K562 (cell line): ENCODE results near the gene CNTRL. TPM values are rescaled to one million over a fixed set of nuclear protein-coding genes. Genes with fewer than 3 reads are reported as not detected.

Experiments used
- BRCA1 ChIP-seq, 2 experiments: fragments of 450-650 bp in 1 of 2; sonication (generic) in 1 of 2; formaldehyde crosslinking in 1 of 2; IDR thresholded peaks; 2 replicates each; pipeline versions ENCODE4 v1.5.0 to v1.6.1; 2017 to 2020; ENCODE audit warnings: mild to moderate bottlenecking in 1 of 2, missing genetic modification reagents in 1 of 2
- CREB1 ChIP-seq, 2 experiments: sonication (generic) in 1 of 2; formaldehyde crosslinking in 1 of 2; IDR thresholded peaks; 2 replicates each; pipeline versions ENCODE4 v1.6.1 to v1.8.0; 2012 to 2022; ENCODE audit warnings: inconsistent platforms in 1 of 2, mild to moderate bottlenecking in 1 of 2, missing genetic modification reagents in 1 of 2, moderate library complexity in 1 of 2
- NBN ChIP-seq: fragments of 450-650 bp; IDR thresholded peaks from 2 replicates; pipeline ENCODE4 v1.6.1; 2016; ENCODE audit warnings: low read depth, mild to moderate bottlenecking
- NELFE ChIP-seq: IDR thresholded peaks from 2 replicates; pipeline ENCODE4 v1.6.1; 2011; ENCODE audit warnings: mild to moderate bottlenecking; ENCODE audit not compliant: insufficient read depth, insufficient read length
- NFIX ChIP-seq: fragments of 250-450 bp; sonication (Bioruptor Pico); IDR thresholded peaks from 2 replicates; pipeline ENCODE4 v1.4.0; 2020; ENCODE audit warnings: low read depth, mild to moderate bottlenecking, moderate library complexity
- NR2C2 ChIP-seq, 2 experiments: fragments of 200-800 bp in 1 of 2; sonication (Bioruptor generic) in 1 of 2; sonication (generic) in 1 of 2; formaldehyde crosslinking in 1 of 2; IDR thresholded peaks; 2 replicates each; pipeline versions ENCODE4 v1.6.1 to v1.8.0; 2016 to 2022; ENCODE audit warnings: mild to moderate bottlenecking in 1 of 2, missing compliant biosample characterization in 1 of 2, missing genetic modification characterization in 1 of 2, missing genetic modification reagents in 1 of 2
- PHF21A ChIP-seq: fragments of 450-650 bp; IDR thresholded peaks from 2 replicates; pipeline ENCODE4 v1.6.1; 2017; ENCODE audit warnings: low read depth, borderline replicate concordance
- RFX1 ChIP-seq: fragments of 450-650 bp; IDR thresholded peaks from 2 replicates; pipeline ENCODE4 v1.6.1; 2016; ENCODE audit warnings: mild to moderate bottlenecking, moderate library complexity
- ZNF436 ChIP-seq: fragments of 250-450, 450-650 bp; sonication (Bioruptor Pico); formaldehyde crosslinking; IDR thresholded peaks from 2 replicates; pipeline ENCODE4 v1.7.0; 2020; ENCODE audit warnings: mild to moderate bottlenecking
- ZNF444 ChIP-seq: fragments of 250-450 bp; sonication (Bioruptor Pico); IDR thresholded peaks from 2 replicates; pipeline ENCODE4 v1.4.0; 2020; ENCODE audit warnings: mild to moderate bottlenecking, moderate library complexity
- polyA plus RNA-seq, 8 experiments: library from polyadenylated mRNA; depleted of rRNA in 4 of 8; stranded (reverse) in 5 of 8; unstranded in 3 of 8; fragments of >200 nt; fragmentation: Nextera tagmentation in 2 of 8; fragmentation: Illumina TruSeq in 1 of 8; extraction: Ambion mirVana in 2 of 8; extraction: Trizol in 1 of 8; gene quantifications; 2 replicates each; pipeline versions ENCODE4 v1.2.1 to v1.2.3, GENCODE V29; 2011 to 2014; ENCODE audit warnings: inconsistent platforms in 1 of 8, missing spikeins in 1 of 8
- total RNA-seq, 7 experiments: library from RNA; depleted of rRNA in 6 of 7; stranded (reverse); fragments of >200 nt in 6 of 7; fragmentation: Illumina TruSeq in 2 of 7; extraction: Trizol in 2 of 7; gene quantifications; 2 replicates each; pipeline versions ENCODE4 v1.2.1 to v1.2.3, GENCODE V29; 2011 to 2021; ENCODE audit warnings: low replicate concordance in 1 of 7
- TF ChIP-seq, protein P1 (sequence below): sonication (generic); formaldehyde crosslinking; IDR thresholded peaks from 2 replicates; pipeline ENCODE4 v1.8.0; 2023; ENCODE audit warnings: missing genetic modification reagents, mild to moderate bottlenecking, borderline replicate concordance
- TF ChIP-seq, protein P2 (sequence below), 2 experiments: fragments of 450-650 bp; IDR thresholded peaks; 2 replicates each; pipeline ENCODE4 v1.6.1; 2016; ENCODE audit warnings: mild to moderate bottlenecking in 2 of 2, borderline replicate concordance in 1 of 2, low read depth in 1 of 2, moderate library complexity in 1 of 2

The CNTRL gene
- total and polyA plus RNA-seq, 9 of the 15 experiments (the other 6 are each of a cell fraction or from before 2014, with no cell fraction given) = 9.2 to 28.9 (median 20.5) TPM

DNA sequence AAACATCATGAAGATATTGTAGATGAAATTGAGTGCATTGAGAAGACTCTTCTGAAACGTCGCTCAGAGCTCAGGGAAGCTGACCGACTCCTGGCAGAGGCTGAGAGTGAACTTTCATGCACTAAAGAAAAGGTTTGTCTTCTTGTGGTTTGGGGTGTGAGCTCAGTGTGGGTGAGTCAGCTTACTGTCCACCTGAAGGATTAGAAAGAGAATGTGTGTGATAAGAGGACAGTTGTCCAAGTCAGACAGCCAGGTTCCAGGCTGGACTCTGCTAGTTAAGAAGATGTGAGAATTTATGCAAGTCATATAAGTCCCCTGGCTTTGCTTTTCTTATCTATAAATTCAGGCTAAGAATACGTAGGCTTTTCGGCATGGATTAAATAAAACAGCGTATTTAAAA is 80.0 kb downstream of the CNTRL start (continued):
- TF ChIP-seq RFX1 (no peak), NBN (peak; percentile 83), BRCA1 (IDR thresholded peaks at IDR 0.05) (no peak), BRCA1 (CRISPR knock-in tag; IDR thresholded peaks at IDR 0.05) (no peak), PHF21A (no peak), ZNF444 (no peak), NFIX (CRISPR knock-in tag) (no peak), NELFE (no peak), NR2C2 (CRISPR knock-in tag; IDR thresholded peaks at IDR 0.05) (no peak), NR2C2 (tag; IDR thresholded peaks at IDR 0.05) (no peak), CREB1 (IDR thresholded peaks at IDR 0.05) (peak; percentile 38; the same call in 1 of the 2 replicates), CREB1 (CRISPR knock-in tag; IDR thresholded peaks at IDR 0.05) (no peak), ZNF436 (CRISPR knock-in tag) (no peak)
- TF ChIP-seq, protein P1, sequence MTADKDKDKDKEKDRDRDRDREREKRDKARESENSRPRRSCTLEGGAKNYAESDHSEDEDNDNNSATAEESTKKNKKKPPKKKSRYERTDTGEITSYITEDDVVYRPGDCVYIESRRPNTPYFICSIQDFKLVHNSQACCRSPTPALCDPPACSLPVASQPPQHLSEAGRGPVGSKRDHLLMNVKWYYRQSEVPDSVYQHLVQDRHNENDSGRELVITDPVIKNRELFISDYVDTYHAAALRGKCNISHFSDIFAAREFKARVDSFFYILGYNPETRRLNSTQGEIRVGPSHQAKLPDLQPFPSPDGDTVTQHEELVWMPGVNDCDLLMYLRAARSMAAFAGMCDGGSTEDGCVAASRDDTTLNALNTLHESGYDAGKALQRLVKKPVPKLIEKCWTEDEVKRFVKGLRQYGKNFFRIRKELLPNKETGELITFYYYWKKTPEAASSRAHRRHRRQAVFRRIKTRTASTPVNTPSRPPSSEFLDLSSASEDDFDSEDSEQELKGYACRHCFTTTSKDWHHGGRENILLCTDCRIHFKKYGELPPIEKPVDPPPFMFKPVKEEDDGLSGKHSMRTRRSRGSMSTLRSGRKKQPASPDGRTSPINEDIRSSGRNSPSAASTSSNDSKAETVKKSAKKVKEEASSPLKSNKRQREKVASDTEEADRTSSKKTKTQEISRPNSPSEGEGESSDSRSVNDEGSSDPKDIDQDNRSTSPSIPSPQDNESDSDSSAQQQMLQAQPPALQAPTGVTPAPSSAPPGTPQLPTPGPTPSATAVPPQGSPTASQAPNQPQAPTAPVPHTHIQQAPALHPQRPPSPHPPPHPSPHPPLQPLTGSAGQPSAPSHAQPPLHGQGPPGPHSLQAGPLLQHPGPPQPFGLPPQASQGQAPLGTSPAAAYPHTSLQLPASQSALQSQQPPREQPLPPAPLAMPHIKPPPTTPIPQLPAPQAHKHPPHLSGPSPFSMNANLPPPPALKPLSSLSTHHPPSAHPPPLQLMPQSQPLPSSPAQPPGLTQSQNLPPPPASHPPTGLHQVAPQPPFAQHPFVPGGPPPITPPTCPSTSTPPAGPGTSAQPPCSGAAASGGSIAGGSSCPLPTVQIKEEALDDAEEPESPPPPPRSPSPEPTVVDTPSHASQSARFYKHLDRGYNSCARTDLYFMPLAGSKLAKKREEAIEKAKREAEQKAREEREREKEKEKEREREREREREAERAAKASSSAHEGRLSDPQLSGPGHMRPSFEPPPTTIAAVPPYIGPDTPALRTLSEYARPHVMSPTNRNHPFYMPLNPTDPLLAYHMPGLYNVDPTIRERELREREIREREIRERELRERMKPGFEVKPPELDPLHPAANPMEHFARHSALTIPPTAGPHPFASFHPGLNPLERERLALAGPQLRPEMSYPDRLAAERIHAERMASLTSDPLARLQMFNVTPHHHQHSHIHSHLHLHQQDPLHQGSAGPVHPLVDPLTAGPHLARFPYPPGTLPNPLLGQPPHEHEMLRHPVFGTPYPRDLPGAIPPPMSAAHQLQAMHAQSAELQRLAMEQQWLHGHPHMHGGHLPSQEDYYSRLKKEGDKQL (CRISPR knock-in tag) = no peak
- TF ChIP-seq, protein P2, sequence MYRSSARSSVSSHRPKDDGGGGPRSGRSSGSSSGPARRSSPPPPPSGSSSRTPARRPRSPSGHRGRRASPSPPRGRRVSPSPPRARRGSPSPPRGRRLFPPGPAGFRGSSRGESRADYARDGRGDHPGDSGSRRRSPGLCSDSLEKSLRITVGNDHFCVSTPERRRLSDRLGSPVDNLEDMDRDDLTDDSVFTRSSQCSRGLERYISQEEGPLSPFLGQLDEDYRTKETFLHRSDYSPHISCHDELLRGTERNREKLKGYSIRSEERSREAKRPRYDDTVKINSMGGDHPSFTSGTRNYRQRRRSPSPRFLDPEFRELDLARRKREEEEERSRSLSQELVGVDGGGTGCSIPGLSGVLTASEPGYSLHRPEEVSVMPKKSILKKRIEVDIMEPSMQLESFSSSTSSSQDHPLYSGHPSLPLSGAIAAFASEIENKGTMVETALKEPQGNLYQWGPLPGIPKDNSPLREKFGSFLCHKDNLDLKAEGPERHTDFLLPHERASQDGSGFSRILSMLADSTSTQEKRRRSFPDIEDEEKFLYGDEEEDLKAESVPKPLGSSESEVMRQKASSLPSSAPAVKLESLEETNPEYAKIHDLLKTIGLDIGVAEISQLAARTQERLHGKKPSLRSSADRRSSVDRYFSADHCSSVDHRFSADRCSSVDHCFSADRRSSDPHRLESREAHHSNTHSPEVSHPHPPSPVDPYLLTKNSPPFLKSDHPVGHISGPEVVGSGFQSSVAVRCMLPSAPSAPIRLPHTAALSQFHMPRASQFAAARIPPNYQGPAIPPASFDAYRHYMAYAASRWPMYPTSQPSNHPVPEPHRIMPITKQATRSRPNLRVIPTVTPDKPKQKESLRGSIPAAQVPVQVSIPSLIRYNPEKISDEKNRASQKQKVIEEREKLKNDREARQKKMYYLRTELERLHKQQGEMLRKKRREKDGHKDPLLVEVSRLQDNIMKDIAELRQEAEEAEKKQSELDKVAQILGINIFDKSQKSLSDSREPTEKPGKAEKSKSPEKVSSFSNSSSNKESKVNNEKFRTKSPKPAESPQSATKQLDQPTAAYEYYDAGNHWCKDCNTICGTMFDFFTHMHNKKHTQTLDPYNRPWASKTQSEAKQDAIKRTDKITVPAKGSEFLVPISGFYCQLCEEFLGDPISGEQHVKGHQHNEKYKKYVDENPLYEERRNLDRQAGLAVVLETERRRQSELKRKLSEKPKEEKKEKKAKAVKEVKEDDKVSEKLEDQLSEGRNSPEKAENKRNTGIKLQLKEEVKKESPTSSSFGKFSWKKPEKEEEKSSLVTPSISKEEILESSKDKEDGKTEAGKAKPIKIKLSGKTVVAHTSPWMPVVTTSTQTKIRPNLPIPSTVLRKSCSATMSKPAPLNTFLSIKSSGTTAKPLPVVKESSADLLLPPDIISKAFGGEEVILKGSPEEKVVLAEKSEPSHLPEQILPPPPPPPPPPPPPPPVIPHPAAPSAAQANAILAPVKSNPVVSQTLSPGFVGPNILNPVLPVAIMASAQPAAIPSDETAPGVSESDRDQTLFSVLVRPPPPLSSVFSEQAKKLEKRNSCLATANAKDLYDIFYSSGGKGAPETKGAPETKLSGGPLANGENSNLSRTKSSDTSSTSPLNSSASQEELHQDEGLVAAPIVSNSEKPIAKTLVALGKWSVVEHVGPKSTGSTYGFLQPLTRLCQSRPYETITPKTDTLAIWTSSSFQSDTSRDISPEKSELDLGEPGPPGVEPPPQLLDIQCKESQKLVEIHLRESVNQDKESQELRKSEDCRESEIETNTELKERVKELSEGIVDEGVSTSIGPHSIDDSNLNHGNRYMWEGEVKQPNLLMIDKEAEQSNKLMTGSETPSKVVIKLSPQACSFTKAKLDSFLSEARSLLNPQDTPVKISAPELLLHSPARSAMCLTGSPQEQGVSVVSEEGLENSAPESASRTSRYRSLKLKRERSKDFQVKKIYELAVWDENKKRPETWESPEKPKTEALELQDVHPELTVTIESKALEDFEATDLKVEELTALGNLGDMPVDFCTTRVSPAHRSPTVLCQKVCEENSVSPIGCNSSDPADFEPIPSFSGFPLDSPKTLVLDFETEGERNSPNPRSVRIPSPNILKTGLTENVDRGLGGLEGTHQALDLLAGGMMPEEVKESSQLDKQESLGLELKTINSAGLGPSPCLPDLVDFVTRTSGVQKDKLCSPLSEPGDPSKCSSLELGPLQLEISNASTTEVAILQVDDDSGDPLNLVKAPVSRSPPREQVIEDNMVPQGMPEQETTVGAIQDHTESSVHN (IDR thresholded peaks at IDR 0.05; ENCODE audit: borderline replicate concordance in 1 of 2, low read depth in 1 of 2) = peak in 1 of 2 experiments; percentile 55; a peak in 1 of 4 replicates
